IMR-90 (cell line): ENCODE measurements around the gene CABP4. TPM values are rescaled to one million over a fixed set of nuclear protein-coding genes. Genes with fewer than 3 reads are reported as not detected.

Experiments
- ATAC-seq: fragments of 200-7000 bp; cut with Tn5 transposase; 2 replicates; pipeline ENCODE4 v1.9.1; 2020; ENCODE audit warnings: low read depth, mild to moderate bottlenecking, moderate library complexity
- BruUV-seq: library from RNA; stranded (reverse); fragments of 400-500 nt; replicated peaks from 2 replicates; lab custom pipeline; 2021; lab: Mats Ljungman, UMichigan
- CTCF ChIA-PET: fragments of 300-600 bp; formaldehyde crosslinking; extraction: SDS; loops from one replicate; lab custom pipeline; 2021; ENCODE audit warnings: antibody characterized with exemption; lab: Yijun Ruan, JAX
- POLR2A ChIA-PET: fragments of 300-600 bp; sonication (Branson Sonifier 250); formaldehyde crosslinking; loops from one replicate; lab custom pipeline; 2022; ENCODE audit warnings: antibody characterized with exemption; ENCODE audit not compliant: unreplicated experiment; lab: Charles Lee
- DNase-seq: peaks from one replicate; pipeline ENCODE4 v3.0.0; 2013
- H2AFZ ChIP-seq: replicated peaks from 2 replicates; pipeline ENCODE3; 2013; ENCODE audit warnings: low read length, mild to moderate bottlenecking; ENCODE audit not compliant: poor library complexity
- H2AK5ac ChIP-seq: 2 replicates; pipeline ENCODE4 v1.6.1; 2013; ENCODE audit warnings: low read depth, low read length, inconsistent platforms
- H2AK9ac ChIP-seq: replicated peaks from 2 replicates; pipeline ENCODE3; 2013; ENCODE audit warnings: mild to moderate bottlenecking, low read depth, low read length, moderate library complexity; ENCODE audit not compliant: poor library complexity
- H2BK120ac ChIP-seq: 2 replicates; pipeline ENCODE4 v1.6.1; 2013; ENCODE audit warnings: low read depth, low read length, inconsistent platforms
- H2BK15ac ChIP-seq: 3 replicates; pipeline ENCODE4 v1.6.1; 2013; ENCODE audit warnings: low read depth, low read length, inconsistent platforms
- H2BK20ac ChIP-seq: 2 replicates; pipeline ENCODE4 v1.6.1; 2013; ENCODE audit warnings: low read depth, mild to moderate bottlenecking, inconsistent platforms, low read length, moderate library complexity
- H2BK5ac ChIP-seq: 2 replicates; pipeline ENCODE4 v1.6.1; 2013; ENCODE audit warnings: mild to moderate bottlenecking, low read depth, low read length, inconsistent platforms; ENCODE audit not compliant: poor library complexity, severe bottlenecking
- H3K14ac ChIP-seq: replicated peaks from 2 replicates; pipeline ENCODE4 v1.6.1; 2013; ENCODE audit warnings: low read depth, low read length, inconsistent platforms
- H3K18ac ChIP-seq: 2 replicates; pipeline ENCODE4 v1.6.1; 2013; ENCODE audit warnings: low read depth, low read length, control low read depth
- H3K23ac ChIP-seq: 2 replicates; pipeline ENCODE4 v1.6.1; 2013; ENCODE audit warnings: low read depth, low read length, inconsistent platforms
- H3K27ac ChIP-seq: 2 replicates; pipeline ENCODE4 v1.5.1; 2013; ENCODE audit warnings: mild to moderate bottlenecking, control low read depth, low read length; ENCODE audit not compliant: insufficient read depth
- H3K27me3 ChIP-seq: 2 replicates; pipeline ENCODE4 v1.6.1; 2013; ENCODE audit warnings: low read length; ENCODE audit not compliant: control insufficient read depth, insufficient read depth
- H3K36me3 ChIP-seq: 2 replicates; pipeline ENCODE4 v1.6.1; 2013; ENCODE audit warnings: low read length, mixed read lengths; ENCODE audit not compliant: control insufficient read depth, insufficient read depth
- H3K4ac ChIP-seq: 2 replicates; pipeline ENCODE4 v1.6.1; 2013; ENCODE audit warnings: low read depth, low read length, inconsistent platforms
- H3K4me1 ChIP-seq: 2 replicates; pipeline ENCODE4 v1.6.1; 2013; ENCODE audit warnings: low read length, mixed read lengths; ENCODE audit not compliant: control insufficient read depth, insufficient read depth
- H3K4me2 ChIP-seq: 2 replicates; pipeline ENCODE4 v1.6.1; 2013; ENCODE audit warnings: low read depth, mild to moderate bottlenecking, control low read depth, low read length, moderate library complexity
- H3K4me3 ChIP-seq: 2 replicates; pipeline ENCODE4 v1.5.1; 2013; ENCODE audit warnings: low read depth, mild to moderate bottlenecking, control low read depth, low read length, moderate library complexity; ENCODE audit not compliant: insufficient read depth
- H3K56ac ChIP-seq: 2 replicates; pipeline ENCODE4 v1.6.1; 2013; ENCODE audit warnings: low read length, inconsistent platforms; ENCODE audit not compliant: insufficient read depth; ENCODE audit errors: extremely low read depth
- H3K79me1 ChIP-seq, 2 experiments: 2 replicates each; pipeline ENCODE4 v1.6.1; 2013; ENCODE audit warnings: low read length in 2 of 2, inconsistent platforms in 1 of 2, low read depth in 1 of 2
- H3K9ac ChIP-seq: 2 replicates; pipeline ENCODE4 v1.6.1; 2013; ENCODE audit warnings: low read depth, low read length, control low read depth
- H3K9me1 ChIP-seq: 2 replicates; pipeline ENCODE4 v1.6.1; 2013; ENCODE audit warnings: low read length, inconsistent platforms; ENCODE audit not compliant: insufficient read depth
- H3K9me3 ChIP-seq: 2 replicates; pipeline ENCODE4 v1.6.1; 2013; ENCODE audit warnings: low read length; ENCODE audit not compliant: control insufficient read depth, insufficient read depth
- H4K20me1 ChIP-seq: 2 replicates; pipeline ENCODE4 v1.6.1; 2013; ENCODE audit warnings: low read length, inconsistent platforms; ENCODE audit not compliant: insufficient read depth
- H4K5ac ChIP-seq: 2 replicates; pipeline ENCODE4 v1.6.1; 2013; ENCODE audit warnings: mild to moderate bottlenecking, low read depth, low read length, control low read depth
- H4K8ac ChIP-seq, 2 experiments: 2 replicates each; pipeline ENCODE4 v1.6.1; 2013; ENCODE audit warnings: low read depth in 2 of 2, low read length in 2 of 2, control low read depth in 1 of 2, inconsistent platforms in 1 of 2
- H4K91ac ChIP-seq: 2 replicates; pipeline ENCODE4 v1.6.1; 2013; ENCODE audit warnings: low read depth, low read length, inconsistent platforms; ENCODE audit not compliant: insufficient read depth
- BHLHE40 ChIP-seq: fragments of 150-350 bp; IDR thresholded peaks from 2 replicates; pipeline ENCODE4 v1.6.1; 2016; ENCODE audit warnings: mild to moderate bottlenecking, low read depth, low read length
- CEBPB ChIP-seq: IDR thresholded peaks from 2 replicates; pipeline ENCODE4 v1.6.1; 2012; ENCODE audit warnings: low read depth, low read length, improper control_type of control experiment
- CHD1 ChIP-seq: IDR thresholded peaks from 2 replicates; pipeline ENCODE4 v1.6.1; 2012; ENCODE audit warnings: low read depth, low read length, improper control_type of control experiment
- FOS ChIP-seq: fragments of 150-350 bp; IDR thresholded peaks from 2 replicates; pipeline ENCODE4 v1.6.1; 2016; ENCODE audit warnings: low read depth, low read length
- MAFK ChIP-seq: IDR thresholded peaks from 2 replicates; pipeline ENCODE4 v1.6.1; 2012; ENCODE audit warnings: low read depth, low read length, improper control_type of control experiment
- MAZ ChIP-seq: IDR thresholded peaks from 2 replicates; pipeline ENCODE4 v1.6.1; 2012; ENCODE audit warnings: low read depth, mild to moderate bottlenecking, low read length, improper control_type of control experiment, moderate library complexity, borderline replicate concordance
- MXI1 ChIP-seq: IDR thresholded peaks from 2 replicates; pipeline ENCODE4 v1.6.1; 2012; ENCODE audit warnings: low read depth, mild to moderate bottlenecking, low read length, moderate library complexity, borderline replicate concordance
- NFE2L2 ChIP-seq: fragments of 150-350 bp; IDR thresholded peaks from 2 replicates; pipeline ENCODE4 v1.6.1; 2016; ENCODE audit warnings: low read depth, mild to moderate bottlenecking, low read length
- POLR2A ChIP-seq: IDR thresholded peaks from 2 replicates; pipeline ENCODE4 v1.6.1; 2012; ENCODE audit warnings: mild to moderate bottlenecking, low read depth, low read length
- RAD21 ChIP-seq: IDR thresholded peaks from 2 replicates; pipeline ENCODE4 v1.6.1; 2012; ENCODE audit warnings: low read length, improper control_type of control experiment
- RCOR1 ChIP-seq: IDR thresholded peaks from 2 replicates; pipeline ENCODE4 v1.6.1; 2012; ENCODE audit warnings: mild to moderate bottlenecking, low read length, improper control_type of control experiment; ENCODE audit not compliant: insufficient replicate concordance
- RFX5 ChIP-seq: IDR thresholded peaks from 2 replicates; pipeline ENCODE4 v1.8.0; 2012; ENCODE audit warnings: low read depth, mild to moderate bottlenecking, low read length, moderate library complexity
- SMC3 ChIP-seq: fragments of 150-350 bp; IDR thresholded peaks from 2 replicates; pipeline ENCODE4 v1.6.1; 2016; ENCODE audit warnings: low read depth, mild to moderate bottlenecking, antibody characterized with exemption, low read length, moderate library complexity
- WGBS, 2 experiments: methylation state at CpG; one replicate each; pipeline versions ENCODE4 v1.1.5 to v1.1.7; 2013; ENCODE audit warnings: missing lambda C conversion rate in 2 of 2; ENCODE audit not compliant: insufficient read length in 1 of 2; ENCODE audit errors: extremely low coverage in 2 of 2; 5-methylcytosine and 5-hydroxymethylcytosine counted together
- dilution Hi-C: fragments of 300-500 bp; cut with HindIII; formaldehyde crosslinking; loops from one replicate; pipeline ENCODE4 v1.14.3; 2018; ENCODE audit warnings: low sequenced_read_pairs; ENCODE audit not compliant: unreplicated experiment
- in situ Hi-C: fragments of 300-500 bp; cut with MboI; formaldehyde crosslinking; loops from 3 replicates; pipeline ENCODE4 v1.14.3; 2019; ENCODE audit warnings: low sequenced_read_pairs, inconsistent platforms, mixed read lengths
- intact Hi-C: fragments of 100-400 bp; cut with micrococcal nuclease; formaldehyde crosslinking; loops from 2 replicates; pipeline ENCODE4 v1.10.0; 2022
- polyA plus RNA-seq, 3 experiments: library from polyadenylated mRNA; depleted of rRNA; stranded (reverse); fragments of >200 nt; gene quantifications; 2 replicates each; pipeline ENCODE4 v1.2.3, GENCODE V29; 2012; ENCODE audit warnings: low replicate concordance in 1 of 3
- total RNA-seq: library from RNA; depleted of rRNA; stranded (reverse); fragments of >200 nt; gene quantifications from 2 replicates; pipeline ENCODE4 v1.2.3, GENCODE V29; 2012
- TF ChIP-seq, protein P1 (sequence below): fragments of 150-350 bp; IDR thresholded peaks from 2 replicates; pipeline ENCODE4 v1.6.1; 2016; ENCODE audit warnings: low read depth, mild to moderate bottlenecking, low read length, moderate library complexity, borderline replicate concordance
- TF ChIP-seq, protein P2 (sequence below): fragments of 150-350 bp; IDR thresholded peaks from 2 replicates; pipeline ENCODE4 v1.6.1; 2017; ENCODE audit warnings: mild to moderate bottlenecking, antibody characterized with exemption, low read length, low read depth
- TF ChIP-seq, protein P3 (sequence below): conservative IDR thresholded peaks from 2 replicates; pipeline ENCODE4 v1.5.1; 2012; ENCODE audit warnings: mild to moderate bottlenecking, low read depth, low read length, improper control_type of control experiment

Gene CABP4
- total and polyA plus RNA-seq, 2 of the 4 experiments (the other 2 are of a cell fraction) = not detected

DNA sequence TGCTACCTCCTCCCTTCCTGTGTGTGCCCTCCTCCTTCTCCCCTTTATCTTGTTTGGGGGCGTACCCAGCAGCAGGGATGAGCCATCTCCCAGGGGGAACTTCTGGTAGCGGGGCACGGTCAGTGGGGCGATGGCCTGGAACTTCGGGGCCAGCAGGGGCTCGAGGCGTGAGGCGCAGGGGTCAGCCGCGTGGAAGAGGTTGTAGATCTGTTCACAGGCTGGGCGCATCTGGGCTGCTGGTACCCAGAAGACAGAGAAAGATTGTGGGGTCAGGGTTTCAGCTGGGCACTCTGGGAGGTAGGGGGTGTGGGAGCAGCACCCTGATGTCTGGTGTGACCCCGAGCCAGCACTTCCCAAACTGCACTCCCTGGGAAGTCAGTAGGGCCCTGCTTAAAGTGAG, 41.0 kb downstream of the CABP4 start:
- Histone ChIP-seq H3K23ac (no peak overlapping the region), H3K9me1 (peaks cover 2% of the 10 kb centered on the region), H2AK9ac (no peak overlapping the region), H3K4ac (no peak overlapping the region), H3K4me3 (no peak overlapping the region), H2BK20ac (no peak overlapping the region), H3K4me1 (no peaks in the 10 kb centered on the region), H3K56ac (no peak overlapping the region), H2AK5ac (no peak overlapping the region), H3K27ac (no peak overlapping the region), H2AFZ (no peak overlapping the region), H2BK15ac (no peak overlapping the region), H4K5ac (no peak overlapping the region), H3K36me3 (peaks cover 45% of the 10 kb centered on the region), H3K79me1 (peaks cover 0 to 3% of the 10 kb centered on the region in 2 experiments; a peak in 2 of 4 replicates), H4K91ac (no peak overlapping the region), H4K8ac (no peak overlapping the region), H2BK5ac (no peak overlapping the region), H2BK120ac (no peak overlapping the region), H3K9ac (no peak overlapping the region), H3K27me3 (no peaks in the 10 kb centered on the region), H3K9me3 (no peaks in the 10 kb centered on the region), H3K4me2 (no peak overlapping the region), H3K14ac (no peak overlapping the region), H4K20me1 (no peaks in the 10 kb centered on the region), H3K18ac (no peak overlapping the region)
- ATAC-seq = no peak
- DNase-seq = no peak
- CTCF ChIA-PET = no interaction called here
- in situ Hi-C loops (no loop called here), intact Hi-C loops (no loop called here), dilution Hi-C loops (no loop called here)
- TF ChIP-seq RAD21 (no peak), BHLHE40 (no peak), RFX5 (no peak), MAFK (no peak), MAZ (no peak), MXI1 (no peak), CEBPB (no peak), FOS (no peak), RCOR1 (no peak), POLR2A (no peak), CHD1 (no peak), SMC3 (no peak), NFE2L2 (no peak)
- TF ChIP-seq, protein P1, sequence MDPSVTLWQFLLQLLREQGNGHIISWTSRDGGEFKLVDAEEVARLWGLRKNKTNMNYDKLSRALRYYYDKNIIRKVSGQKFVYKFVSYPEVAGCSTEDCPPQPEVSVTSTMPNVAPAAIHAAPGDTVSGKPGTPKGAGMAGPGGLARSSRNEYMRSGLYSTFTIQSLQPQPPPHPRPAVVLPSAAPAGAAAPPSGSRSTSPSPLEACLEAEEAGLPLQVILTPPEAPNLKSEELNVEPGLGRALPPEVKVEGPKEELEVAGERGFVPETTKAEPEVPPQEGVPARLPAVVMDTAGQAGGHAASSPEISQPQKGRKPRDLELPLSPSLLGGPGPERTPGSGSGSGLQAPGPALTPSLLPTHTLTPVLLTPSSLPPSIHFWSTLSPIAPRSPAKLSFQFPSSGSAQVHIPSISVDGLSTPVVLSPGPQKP = no peak
- TF ChIP-seq, protein P2, sequence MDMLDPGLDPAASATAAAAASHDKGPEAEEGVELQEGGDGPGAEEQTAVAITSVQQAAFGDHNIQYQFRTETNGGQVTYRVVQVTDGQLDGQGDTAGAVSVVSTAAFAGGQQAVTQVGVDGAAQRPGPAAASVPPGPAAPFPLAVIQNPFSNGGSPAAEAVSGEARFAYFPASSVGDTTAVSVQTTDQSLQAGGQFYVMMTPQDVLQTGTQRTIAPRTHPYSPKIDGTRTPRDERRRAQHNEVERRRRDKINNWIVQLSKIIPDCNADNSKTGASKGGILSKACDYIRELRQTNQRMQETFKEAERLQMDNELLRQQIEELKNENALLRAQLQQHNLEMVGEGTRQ = no peak
- TF ChIP-seq, protein P3, sequence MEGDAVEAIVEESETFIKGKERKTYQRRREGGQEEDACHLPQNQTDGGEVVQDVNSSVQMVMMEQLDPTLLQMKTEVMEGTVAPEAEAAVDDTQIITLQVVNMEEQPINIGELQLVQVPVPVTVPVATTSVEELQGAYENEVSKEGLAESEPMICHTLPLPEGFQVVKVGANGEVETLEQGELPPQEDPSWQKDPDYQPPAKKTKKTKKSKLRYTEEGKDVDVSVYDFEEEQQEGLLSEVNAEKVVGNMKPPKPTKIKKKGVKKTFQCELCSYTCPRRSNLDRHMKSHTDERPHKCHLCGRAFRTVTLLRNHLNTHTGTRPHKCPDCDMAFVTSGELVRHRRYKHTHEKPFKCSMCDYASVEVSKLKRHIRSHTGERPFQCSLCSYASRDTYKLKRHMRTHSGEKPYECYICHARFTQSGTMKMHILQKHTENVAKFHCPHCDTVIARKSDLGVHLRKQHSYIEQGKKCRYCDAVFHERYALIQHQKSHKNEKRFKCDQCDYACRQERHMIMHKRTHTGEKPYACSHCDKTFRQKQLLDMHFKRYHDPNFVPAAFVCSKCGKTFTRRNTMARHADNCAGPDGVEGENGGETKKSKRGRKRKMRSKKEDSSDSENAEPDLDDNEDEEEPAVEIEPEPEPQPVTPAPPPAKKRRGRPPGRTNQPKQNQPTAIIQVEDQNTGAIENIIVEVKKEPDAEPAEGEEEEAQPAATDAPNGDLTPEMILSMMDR = no peak
- 87% methylated on average over 3 of the region's 12 CpGs; no CpG with 5 or more reads in 1 of the 2 experiments for WGBS, 2 experiments
- POLR2A ChIA-PET = no interaction called here
- BruUV-seq = no TSS peak
